HepG2 (cell line): ENCODE results near the gene PRCP. TPM values are rescaled to one million over a fixed set of nuclear protein-coding genes. Genes with fewer than 3 reads are reported as not detected.

Experiments
- ARID5B ChIP-seq: IDR thresholded peaks from 2 replicates; pipeline ENCODE4 v1.4.0; 2020; ENCODE audit warnings: mild to moderate bottlenecking, missing genetic modification reagents
- ELF3 ChIP-seq: IDR thresholded peaks from 2 replicates; pipeline ENCODE4 v1.6.1; 2016; ENCODE audit warnings: missing genetic modification reagents, missing compliant biosample characterization
- FOXA3 ChIP-seq: IDR thresholded peaks from 2 replicates; pipeline ENCODE4 v1.6.1; 2016; ENCODE audit warnings: missing genetic modification reagents, missing compliant biosample characterization
- FOXP1 ChIP-seq, 2 experiments: fragments of 450-650 bp in 1 of 2; IDR thresholded peaks; 2 replicates each; pipeline ENCODE4 v1.6.1; 2017 to 2018; ENCODE audit warnings: antibody characterized with exemption in 1 of 2
- GATAD1 ChIP-seq: IDR thresholded peaks from 2 replicates; pipeline ENCODE4 v1.6.1; 2016; ENCODE audit warnings: missing genetic modification reagents, missing compliant biosample characterization
- GTF2F1 ChIP-seq: fragments of 150-350 bp; IDR thresholded peaks from 2 replicates; pipeline ENCODE4 v1.6.1; 2014; ENCODE audit warnings: low read length
- KAT8 ChIP-seq: IDR thresholded peaks from 2 replicates; pipeline ENCODE4 v1.6.1; 2016; ENCODE audit warnings: missing genetic modification reagents, missing compliant biosample characterization
- NKX3-1 ChIP-seq: sonication (generic); formaldehyde crosslinking; IDR thresholded peaks from 2 replicates; pipeline ENCODE4 v1.5.0; 2020; ENCODE audit warnings: missing genetic modification reagents
- SMAD3 ChIP-seq: sonication (generic); formaldehyde crosslinking; IDR thresholded peaks from 2 replicates; pipeline ENCODE4 v1.4.0; 2020; ENCODE audit warnings: missing genetic modification reagents
- SSRP1 ChIP-seq: IDR thresholded peaks from 2 replicates; pipeline ENCODE4 v1.6.1; 2016; ENCODE audit warnings: control low read depth
- ZNF296 ChIP-seq: sonication (generic); formaldehyde crosslinking; conservative IDR thresholded peaks from 2 replicates; pipeline ENCODE4 v1.5.0; 2020; ENCODE audit warnings: mild to moderate bottlenecking, missing genetic modification reagents
- ZNF3 ChIP-seq: IDR thresholded peaks from 2 replicates; pipeline ENCODE4 v1.7.0; 2017; ENCODE audit warnings: inconsistent platforms
- ZNF589 ChIP-seq: sonication (generic); formaldehyde crosslinking; conservative IDR thresholded peaks from 2 replicates; pipeline ENCODE4 v1.8.0; 2022; ENCODE audit warnings: mild to moderate bottlenecking, moderate library complexity, missing genetic modification reagents
- ZNF761 ChIP-seq: sonication (generic); formaldehyde crosslinking; conservative IDR thresholded peaks from 2 replicates; pipeline ENCODE4 v1.4.0; 2020; ENCODE audit warnings: mild to moderate bottlenecking, missing genetic modification reagents
- ZNF790 ChIP-seq: sonication (generic); formaldehyde crosslinking; IDR thresholded peaks from 2 replicates; pipeline ENCODE4 v1.8.0; 2022; ENCODE audit warnings: missing genetic modification reagents, mild to moderate bottlenecking, borderline replicate concordance
- ZSCAN9 ChIP-seq: IDR thresholded peaks from 2 replicates; pipeline ENCODE4 v1.6.1; 2016; ENCODE audit warnings: borderline replicate concordance
- polyA plus RNA-seq, 8 experiments: library from polyadenylated mRNA; depleted of rRNA in 3 of 8; stranded (reverse) in 7 of 8; unstranded in 1 of 8; fragments of >200 nt; fragmentation: Illumina TruSeq in 4 of 8; extraction: Trizol in 4 of 8; gene quantifications; 2 replicates each; pipeline versions ENCODE4 v1.2.1 to v1.2.3, GENCODE V29; 2011 to 2016; ENCODE audit warnings: low read depth in 4 of 8, missing spikeins in 1 of 8, mixed read lengths in 1 of 8; ENCODE audit not compliant: insufficient read depth in 1 of 8
- total RNA-seq, 5 experiments: library from RNA; depleted of rRNA; stranded (reverse); fragments of >200 nt; fragmentation: Illumina TruSeq; extraction: Trizol; gene quantifications; 2 replicates each; pipeline ENCODE4 v1.2.3, GENCODE V29; 2016; ENCODE audit warnings: low read depth in 1 of 5
- TF ChIP-seq, protein P1 (sequence below): sonication (generic); formaldehyde crosslinking; IDR thresholded peaks from 2 replicates; pipeline ENCODE4 v1.5.1; 2020; ENCODE audit warnings: missing genetic modification reagents, mild to moderate bottlenecking, borderline replicate concordance
- TF ChIP-seq, protein P2 (sequence below): sonication (generic); formaldehyde crosslinking; IDR thresholded peaks from 2 replicates; pipeline ENCODE4 v1.8.0; 2022; ENCODE audit warnings: missing genetic modification reagents, mild to moderate bottlenecking, borderline replicate concordance
- TF ChIP-seq, protein P3 (sequence below): IDR thresholded peaks from 2 replicates; pipeline ENCODE4 v1.6.1; 2016; ENCODE audit warnings: control low read depth
- TF ChIP-seq, protein P4 (sequence below): sonication (generic); formaldehyde crosslinking; IDR thresholded peaks from 2 replicates; pipeline ENCODE4 v1.4.0; 2020; ENCODE audit warnings: missing genetic modification reagents, borderline replicate concordance

PRCP gene
- total and polyA plus RNA-seq, 2 of the 13 experiments (the other 11 are each of a cell fraction or from before 2014, with no cell fraction given) = 84.2 to 105 TPM

DNA sequence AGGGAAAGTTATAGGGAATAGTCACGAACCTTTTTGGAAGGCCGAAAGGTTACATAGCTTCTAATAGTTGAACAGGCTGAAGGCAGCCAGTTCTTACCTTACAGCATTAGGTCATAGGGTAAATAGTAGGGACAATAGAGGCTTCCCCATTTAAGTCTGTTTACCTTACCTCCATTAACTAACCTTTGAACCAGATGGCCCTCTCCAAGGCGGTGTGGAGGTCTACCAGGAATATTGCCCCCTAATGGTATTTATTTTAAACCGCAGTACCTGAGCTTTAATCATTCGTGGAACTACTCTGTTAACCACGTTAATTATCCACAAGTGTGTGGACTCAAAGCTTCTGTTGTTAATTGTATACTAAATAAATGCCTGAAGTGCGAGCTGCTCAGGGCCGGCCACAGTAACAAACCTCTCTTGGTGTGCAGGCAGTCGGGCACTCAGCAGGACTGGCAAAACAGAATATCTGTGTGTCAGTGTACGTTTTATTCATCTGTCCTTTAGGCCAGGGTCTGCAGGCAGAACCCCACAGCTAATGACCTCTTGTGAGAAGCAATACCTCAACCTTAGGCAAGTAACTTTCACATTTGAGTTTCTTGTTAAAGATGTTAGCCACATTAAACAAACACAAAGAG, 81.7 kb downstream of the PRCP start (continued):
- TF ChIP-seq, protein P1, sequence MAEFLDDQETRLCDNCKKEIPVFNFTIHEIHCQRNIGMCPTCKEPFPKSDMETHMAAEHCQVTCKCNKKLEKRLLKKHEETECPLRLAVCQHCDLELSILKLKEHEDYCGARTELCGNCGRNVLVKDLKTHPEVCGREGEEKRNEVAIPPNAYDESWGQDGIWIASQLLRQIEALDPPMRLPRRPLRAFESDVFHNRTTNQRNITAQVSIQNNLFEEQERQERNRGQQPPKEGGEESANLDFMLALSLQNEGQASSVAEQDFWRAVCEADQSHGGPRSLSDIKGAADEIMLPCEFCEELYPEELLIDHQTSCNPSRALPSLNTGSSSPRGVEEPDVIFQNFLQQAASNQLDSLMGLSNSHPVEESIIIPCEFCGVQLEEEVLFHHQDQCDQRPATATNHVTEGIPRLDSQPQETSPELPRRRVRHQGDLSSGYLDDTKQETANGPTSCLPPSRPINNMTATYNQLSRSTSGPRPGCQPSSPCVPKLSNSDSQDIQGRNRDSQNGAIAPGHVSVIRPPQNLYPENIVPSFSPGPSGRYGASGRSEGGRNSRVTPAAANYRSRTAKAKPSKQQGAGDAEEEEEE = no peak
- TF ChIP-seq SMAD3 (no peak), ZNF589 (CRISPR knock-in tag) (no peak), FOXA3 (CRISPR knock-in tag) (peak; percentile 89), ZNF3 (no peak), FOXP1 (IDR thresholded peaks at IDR 0.05) (no peak), FOXP1 (CRISPR knock-in tag; IDR thresholded peaks at IDR 0.05) (peak; percentile 61), ZNF296 (CRISPR knock-in tag) (no peak), ARID5B (CRISPR knock-in tag) (peak; percentile 85), GTF2F1 (no peak), ZNF761 (CRISPR knock-in tag) (no peak), ZSCAN9 (no peak), NKX3-1 (CRISPR knock-in tag) (no peak), GATAD1 (no peak), ZNF790 (no peak), KAT8 (CRISPR knock-in tag) (peak; percentile 32; the same call in 1 of the 2 replicates), ELF3 (CRISPR knock-in tag) (no peak), SSRP1 (no peak)
- TF ChIP-seq, protein P2, sequence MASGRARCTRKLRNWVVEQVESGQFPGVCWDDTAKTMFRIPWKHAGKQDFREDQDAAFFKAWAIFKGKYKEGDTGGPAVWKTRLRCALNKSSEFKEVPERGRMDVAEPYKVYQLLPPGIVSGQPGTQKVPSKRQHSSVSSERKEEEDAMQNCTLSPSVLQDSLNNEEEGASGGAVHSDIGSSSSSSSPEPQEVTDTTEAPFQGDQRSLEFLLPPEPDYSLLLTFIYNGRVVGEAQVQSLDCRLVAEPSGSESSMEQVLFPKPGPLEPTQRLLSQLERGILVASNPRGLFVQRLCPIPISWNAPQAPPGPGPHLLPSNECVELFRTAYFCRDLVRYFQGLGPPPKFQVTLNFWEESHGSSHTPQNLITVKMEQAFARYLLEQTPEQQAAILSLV = no peak
- TF ChIP-seq, protein P3, sequence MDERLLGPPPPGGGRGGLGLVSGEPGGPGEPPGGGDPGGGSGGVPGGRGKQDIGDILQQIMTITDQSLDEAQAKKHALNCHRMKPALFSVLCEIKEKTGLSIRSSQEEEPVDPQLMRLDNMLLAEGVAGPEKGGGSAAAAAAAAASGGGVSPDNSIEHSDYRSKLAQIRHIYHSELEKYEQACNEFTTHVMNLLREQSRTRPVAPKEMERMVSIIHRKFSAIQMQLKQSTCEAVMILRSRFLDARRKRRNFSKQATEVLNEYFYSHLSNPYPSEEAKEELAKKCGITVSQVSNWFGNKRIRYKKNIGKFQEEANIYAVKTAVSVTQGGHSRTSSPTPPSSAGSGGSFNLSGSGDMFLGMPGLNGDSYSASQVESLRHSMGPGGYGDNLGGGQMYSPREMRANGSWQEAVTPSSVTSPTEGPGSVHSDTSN (CRISPR knock-in tag) = no peak
- TF ChIP-seq, protein P4, sequence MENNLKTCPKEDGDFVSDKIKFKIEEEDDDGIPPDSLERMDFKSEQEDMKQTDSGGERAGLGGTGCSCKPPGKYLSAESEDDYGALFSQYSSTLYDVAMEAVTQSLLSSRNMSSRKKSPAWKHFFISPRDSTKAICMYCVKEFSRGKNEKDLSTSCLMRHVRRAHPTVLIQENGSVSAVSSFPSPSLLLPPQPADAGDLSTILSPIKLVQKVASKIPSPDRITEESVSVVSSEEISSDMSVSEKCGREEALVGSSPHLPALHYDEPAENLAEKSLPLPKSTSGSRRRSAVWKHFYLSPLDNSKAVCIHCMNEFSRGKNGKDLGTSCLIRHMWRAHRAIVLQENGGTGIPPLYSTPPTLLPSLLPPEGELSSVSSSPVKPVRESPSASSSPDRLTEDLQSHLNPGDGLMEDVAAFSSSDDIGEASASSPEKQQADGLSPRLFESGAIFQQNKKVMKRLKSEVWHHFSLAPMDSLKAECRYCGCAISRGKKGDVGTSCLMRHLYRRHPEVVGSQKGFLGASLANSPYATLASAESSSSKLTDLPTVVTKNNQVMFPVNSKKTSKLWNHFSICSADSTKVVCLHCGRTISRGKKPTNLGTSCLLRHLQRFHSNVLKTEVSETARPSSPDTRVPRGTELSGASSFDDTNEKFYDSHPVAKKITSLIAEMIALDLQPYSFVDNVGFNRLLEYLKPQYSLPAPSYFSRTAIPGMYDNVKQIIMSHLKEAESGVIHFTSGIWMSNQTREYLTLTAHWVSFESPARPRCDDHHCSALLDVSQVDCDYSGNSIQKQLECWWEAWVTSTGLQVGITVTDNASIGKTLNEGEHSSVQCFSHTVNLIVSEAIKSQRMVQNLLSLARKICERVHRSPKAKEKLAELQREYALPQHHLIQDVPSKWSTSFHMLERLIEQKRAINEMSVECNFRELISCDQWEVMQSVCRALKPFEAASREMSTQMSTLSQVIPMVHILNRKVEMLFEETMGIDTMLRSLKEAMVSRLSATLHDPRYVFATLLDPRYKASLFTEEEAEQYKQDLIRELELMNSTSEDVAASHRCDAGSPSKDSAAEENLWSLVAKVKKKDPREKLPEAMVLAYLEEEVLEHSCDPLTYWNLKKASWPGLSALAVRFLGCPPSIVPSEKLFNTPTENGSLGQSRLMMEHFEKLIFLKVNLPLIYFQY (CRISPR knock-in tag) = no peak
